GM18499 (cell line): Measurements from ENCODE around the gene CPNE8.

Source experiments
- ATAC-seq: cut with Tn5 transposase; IDR thresholded peaks from one replicate; pipeline ENCODE4 v1.9.1; 2021; ENCODE audit warnings: moderate number of reproducible peaks; ENCODE audit not compliant: insufficient read depth, unreplicated experiment

Gene CPNE8

DNA sequence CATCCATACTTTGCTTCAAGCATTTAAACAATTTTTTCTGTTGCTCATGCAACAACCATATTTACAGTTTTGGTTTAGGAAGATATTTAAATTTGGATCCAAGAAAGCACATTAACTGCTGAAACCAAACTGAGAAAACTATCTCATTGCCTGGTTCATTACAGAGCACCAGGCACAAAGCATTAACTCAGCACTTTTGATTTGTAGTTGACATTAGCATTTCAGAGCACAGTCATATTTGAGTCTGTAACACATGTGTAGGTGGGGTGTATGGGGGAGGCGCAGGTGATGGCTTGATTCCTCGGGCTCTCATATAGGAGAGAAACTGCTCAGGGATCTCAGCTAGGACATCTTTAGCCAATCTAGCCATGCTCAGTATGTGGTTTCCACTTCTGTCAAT is 251.7 kb downstream of the CPNE8 start:
- no peak for ATAC-seq

GRCh38 chr12:38648813-38649212 is 256.6 kb downstream of the CPNE8 start:
- no peak for ATAC-seq

GRCh38 chr12:38646146-38646545 is 259.2 kb downstream of the CPNE8 start:
- ATAC-seq: no peak

DNA sequence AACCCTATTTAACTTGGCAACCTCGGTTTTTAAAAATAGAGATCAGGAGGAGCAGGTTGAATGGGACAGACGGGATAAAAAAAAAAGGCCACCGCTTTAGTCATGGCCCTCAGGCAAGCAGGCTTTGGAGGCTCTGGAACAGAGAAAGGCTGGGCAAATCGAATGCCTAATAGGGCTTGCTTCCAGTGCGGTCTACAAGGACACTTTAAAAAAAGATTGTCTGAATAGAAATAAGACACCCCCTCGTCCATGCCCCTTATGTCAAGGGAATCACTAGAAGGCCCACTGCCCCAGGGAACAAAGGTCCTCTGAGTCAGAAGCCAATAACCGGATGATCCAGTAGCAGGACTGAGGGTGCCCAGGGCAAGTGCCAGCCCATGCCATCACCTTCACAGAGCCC is 265.8 kb downstream of the CPNE8 start:
- no peak for ATAC-seq

DNA sequence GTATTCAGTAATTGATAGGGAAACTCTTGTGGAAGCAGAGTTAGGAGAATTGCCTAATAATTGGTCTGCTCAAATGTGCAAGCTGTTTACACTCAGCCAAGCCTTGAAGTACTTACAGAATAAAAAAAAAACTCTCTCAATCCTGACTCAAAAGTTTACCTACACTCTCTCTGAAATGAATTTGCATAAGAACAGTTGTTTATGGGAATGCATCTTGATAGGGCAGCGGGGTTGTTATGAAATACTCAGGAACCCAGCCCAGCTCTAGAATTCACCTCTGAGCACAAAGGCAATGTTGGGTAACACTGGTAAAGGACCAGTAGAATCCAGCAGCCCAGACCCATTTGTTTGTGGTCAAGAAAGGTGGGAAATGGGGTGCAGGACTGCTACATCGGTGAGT is 267.0 kb downstream of the CPNE8 start:
- no peak for ATAC-seq

DNA sequence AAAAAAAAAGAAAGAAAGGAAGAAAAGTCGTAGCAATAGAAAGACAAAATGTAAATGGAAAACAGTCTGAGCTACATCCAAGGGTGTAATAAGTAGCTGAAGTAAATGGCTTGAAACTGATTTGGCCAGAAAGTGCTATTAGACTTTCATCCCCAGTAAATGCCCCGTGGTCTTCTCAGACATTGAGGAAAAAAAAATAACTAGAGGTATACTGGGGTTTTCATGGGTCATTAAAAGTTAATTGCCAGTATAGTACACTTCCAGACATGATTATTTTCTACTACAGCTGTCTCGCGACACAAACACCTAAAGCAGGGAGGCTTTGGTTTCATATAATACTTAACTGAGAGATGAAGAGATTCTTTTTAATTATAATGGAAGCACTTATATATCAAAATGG is 271.9 kb downstream of the CPNE8 start:
- ATAC-seq: no peak

DNA sequence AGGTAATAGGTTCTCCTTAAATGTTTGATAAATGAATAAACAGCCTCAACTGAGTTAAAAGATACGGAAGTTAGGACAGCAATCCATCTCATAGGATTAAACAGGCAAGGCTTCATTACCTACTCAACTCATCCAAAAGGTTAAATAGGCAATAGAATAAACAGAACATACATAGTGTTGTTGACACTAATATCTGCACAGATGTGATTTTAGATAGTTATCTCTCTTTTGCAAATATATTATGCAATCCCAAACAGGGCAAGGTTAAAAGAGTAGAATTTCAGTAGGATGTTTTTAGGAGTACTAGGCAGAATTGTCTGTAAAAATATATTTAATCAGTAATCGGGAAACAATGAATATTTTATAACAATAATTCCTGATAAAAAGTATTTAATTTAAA is 276.3 kb downstream of the CPNE8 start:
- no peak for ATAC-seq

GRCh38 chr12:38628288-38628687 is 277.1 kb downstream of the CPNE8 start:
- ATAC-seq: no peak

DNA sequence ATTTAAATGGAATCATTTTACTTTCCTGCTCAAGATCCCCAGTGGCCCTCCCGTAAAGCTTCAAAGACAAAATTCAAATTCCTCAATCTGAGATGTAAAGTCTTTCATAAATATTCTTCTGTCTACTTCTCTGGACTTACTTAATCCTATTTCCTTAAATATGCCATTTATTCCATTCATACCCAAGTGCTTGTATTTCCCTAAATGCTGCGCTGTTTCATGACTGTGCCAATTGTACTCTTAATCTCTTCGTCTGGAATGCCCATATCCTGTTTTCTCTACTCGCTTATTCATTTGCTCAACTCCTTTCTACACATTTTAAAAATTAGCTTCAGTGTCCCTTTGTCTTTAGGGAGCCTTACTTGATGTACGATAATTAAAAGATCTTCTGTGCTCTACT is 280.1 kb downstream of the CPNE8 start:
- ATAC-seq: no peak

DNA sequence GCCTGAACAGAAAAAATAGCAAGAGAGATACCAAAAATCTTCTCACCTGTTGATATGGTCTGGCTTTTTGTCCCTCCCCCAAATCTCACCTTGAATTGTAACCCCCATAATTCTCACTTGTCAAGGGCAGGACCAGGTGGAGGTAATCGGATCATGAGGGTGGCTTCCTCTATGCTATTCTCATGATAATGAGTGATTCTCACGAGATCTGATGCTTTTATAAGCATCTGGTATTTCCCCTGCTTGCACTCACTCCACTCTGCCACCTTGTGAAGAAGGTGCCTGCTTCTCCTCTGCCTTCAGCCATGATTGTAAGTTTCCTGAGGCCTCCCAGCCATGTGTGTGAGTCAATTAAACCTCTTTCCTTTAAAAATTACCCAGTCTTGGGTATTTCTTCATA is 291.2 kb downstream of the CPNE8 start:
- no peak for ATAC-seq

DNA sequence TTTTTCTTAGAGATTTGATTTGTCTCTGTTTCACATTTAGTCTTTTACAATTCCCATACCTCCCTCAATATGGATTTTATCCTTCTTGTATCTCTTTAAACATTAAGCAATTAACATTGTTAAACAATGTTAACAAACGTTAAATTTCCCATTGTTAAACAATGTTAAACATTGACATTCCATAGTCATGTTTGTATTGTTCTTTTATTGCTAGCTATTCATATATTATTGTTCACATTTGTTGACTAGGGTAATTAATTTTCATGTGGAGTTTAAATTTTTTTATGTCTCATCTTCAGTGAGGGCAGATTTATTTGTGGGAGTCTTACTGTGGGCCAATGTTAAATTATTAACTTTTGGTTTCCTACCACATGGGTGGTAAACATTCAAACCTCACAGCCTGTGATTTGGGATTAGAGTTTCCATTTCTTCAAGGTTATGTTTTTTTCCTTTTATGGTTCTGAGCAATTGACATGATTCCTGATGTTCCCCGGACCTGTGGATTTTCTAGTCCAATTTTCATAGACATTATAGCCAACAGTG is 294.5 kb downstream of the CPNE8 start:
- no peak for ATAC-seq

GRCh38 chr12:38607295-38607694 is 298.1 kb downstream of the CPNE8 start:
- no peak for ATAC-seq
